Measurements from ENCODE around the gene ZDHHC3.

GRCh38 chr3:44923632-44924456 lies 52.1 kb downstream of the ZDHHC3 start:
- TF ChIP-seq, protein P1, sequence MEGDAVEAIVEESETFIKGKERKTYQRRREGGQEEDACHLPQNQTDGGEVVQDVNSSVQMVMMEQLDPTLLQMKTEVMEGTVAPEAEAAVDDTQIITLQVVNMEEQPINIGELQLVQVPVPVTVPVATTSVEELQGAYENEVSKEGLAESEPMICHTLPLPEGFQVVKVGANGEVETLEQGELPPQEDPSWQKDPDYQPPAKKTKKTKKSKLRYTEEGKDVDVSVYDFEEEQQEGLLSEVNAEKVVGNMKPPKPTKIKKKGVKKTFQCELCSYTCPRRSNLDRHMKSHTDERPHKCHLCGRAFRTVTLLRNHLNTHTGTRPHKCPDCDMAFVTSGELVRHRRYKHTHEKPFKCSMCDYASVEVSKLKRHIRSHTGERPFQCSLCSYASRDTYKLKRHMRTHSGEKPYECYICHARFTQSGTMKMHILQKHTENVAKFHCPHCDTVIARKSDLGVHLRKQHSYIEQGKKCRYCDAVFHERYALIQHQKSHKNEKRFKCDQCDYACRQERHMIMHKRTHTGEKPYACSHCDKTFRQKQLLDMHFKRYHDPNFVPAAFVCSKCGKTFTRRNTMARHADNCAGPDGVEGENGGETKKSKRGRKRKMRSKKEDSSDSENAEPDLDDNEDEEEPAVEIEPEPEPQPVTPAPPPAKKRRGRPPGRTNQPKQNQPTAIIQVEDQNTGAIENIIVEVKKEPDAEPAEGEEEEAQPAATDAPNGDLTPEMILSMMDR (IDR thresholded peaks at IDR 0.05), result no peak
- no peak for TF ChIP-seq SIN3A (IDR thresholded peaks at IDR 0.05; ENCODE audit: borderline replicate concordance, low read depth, low read length)
- TF ChIP-seq TAF1 (IDR thresholded peaks at IDR 0.05; ENCODE audit: borderline replicate concordance, low read depth, low read length), result no peak
- no peak for TF ChIP-seq POLR2AphosphoS5 (IDR thresholded peaks at IDR 0.05; ENCODE audit: low read depth, low read length)
